Measurements from ENCODE around the gene RNF214. TPM values are rescaled to one million over a fixed set of nuclear protein-coding genes. Genes with fewer than 3 reads are reported as not detected.

Gene RNF214
- polyA plus RNA-seq, 2 donors: 5.9 to 6.6 TPM

DNA sequence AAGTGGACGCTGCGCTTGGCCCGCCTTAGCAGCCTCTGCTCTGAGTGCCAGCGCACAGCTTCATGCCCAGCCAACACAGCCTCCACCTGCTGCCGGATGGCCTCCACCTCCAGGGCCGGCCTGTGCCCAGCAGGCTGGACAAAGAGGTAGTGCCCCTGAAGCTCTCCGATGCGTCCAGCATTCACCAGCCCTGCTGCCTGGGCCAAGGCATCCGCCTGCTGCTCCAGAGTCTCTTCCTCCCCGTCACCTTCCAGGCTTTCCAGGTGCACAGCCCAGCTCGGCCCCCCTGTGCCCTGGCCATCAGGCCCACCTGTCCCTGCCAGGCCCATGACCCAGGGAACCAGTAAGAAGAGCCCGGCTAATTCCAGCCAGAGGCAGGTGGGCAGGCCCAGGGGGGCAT is 3.1 kb upstream of the RNF214 start:
- Histone ChIP-seq H3K4me1 (ENCODE audit: control insufficient read depth in 2 of 2, insufficient read depth in 2 of 2, low read length in 1 of 2) (peaks cover 0 to 2% of the 10 kb centered on the region in 2 donors), H3K9me3 (ENCODE audit: control insufficient read depth in 2 of 2, insufficient read depth in 1 of 2, low read depth in 1 of 2, low read length in 1 of 2) (no peaks in the 10 kb centered on the region), H3K4me3 (ENCODE audit: low read depth in 1 of 2, low read length in 2 of 2) (peak overlapping the region in 1 of 2 donors; percentile 1), H3K36me3 (ENCODE audit: control insufficient read depth in 2 of 2, insufficient read depth in 2 of 2, low read length in 1 of 2) (peaks cover 16 to 39% of the 10 kb centered on the region in 2 donors), H3K27ac (ENCODE audit: low read depth in 2 of 2, low read length in 1 of 2) (no peak overlapping the region), H3K27me3 (ENCODE audit: control insufficient read depth in 1 of 2, insufficient read depth in 2 of 2, low read length in 2 of 2) (no peaks in the 10 kb centered on the region)
- 92 to 95% methylated on average over 10 to 12 of the region's 12 CpGs for WGBS, 2 donors

GRCh38 chr11:117229931-117230285 is 2.6 kb upstream of the RNF214 start:
- Histone ChIP-seq H3K9me3 (ENCODE audit: control insufficient read depth in 2 of 2, insufficient read depth in 1 of 2, low read depth in 1 of 2, low read length in 1 of 2) (no peaks in the 10 kb centered on the region), H3K27me3 (ENCODE audit: control insufficient read depth in 1 of 2, insufficient read depth in 2 of 2, low read length in 2 of 2) (no peaks in the 10 kb centered on the region), H3K36me3 (ENCODE audit: control insufficient read depth in 2 of 2, insufficient read depth in 2 of 2, low read length in 1 of 2) (peaks cover 16 to 36% of the 10 kb centered on the region in 2 donors), H3K4me1 (ENCODE audit: control insufficient read depth in 2 of 2, insufficient read depth in 2 of 2, low read length in 1 of 2) (peaks cover 0 to 2% of the 10 kb centered on the region in 2 donors), H3K27ac (ENCODE audit: low read depth in 2 of 2, low read length in 1 of 2) (peak overlapping the region in 1 of 2 donors; percentile 45), H3K4me3 (ENCODE audit: low read depth in 1 of 2, low read length in 2 of 2) (no peak overlapping the region)
- 81 to 86% methylated on average over 5 of the region's 5 CpGs for WGBS, 2 donors

GRCh38 chr11:117230286-117230961 is 2.0 kb upstream of the RNF214 start:
- Histone ChIP-seq H3K4me3 (ENCODE audit: low read depth in 1 of 2, low read length in 2 of 2) (peak overlapping the region in 1 of 2 donors; percentile 83), H3K9me3 (ENCODE audit: control insufficient read depth in 2 of 2, insufficient read depth in 1 of 2, low read depth in 1 of 2, low read length in 1 of 2) (no peaks in the 10 kb centered on the region), H3K27ac (ENCODE audit: low read depth in 2 of 2, low read length in 1 of 2) (peak overlapping the region in 1 of 2 donors; percentile 17), H3K36me3 (ENCODE audit: control insufficient read depth in 2 of 2, insufficient read depth in 2 of 2, low read length in 1 of 2) (peaks cover 14 to 33% of the 10 kb centered on the region in 2 donors), H3K4me1 (ENCODE audit: control insufficient read depth in 2 of 2, insufficient read depth in 2 of 2, low read length in 1 of 2) (peaks cover 0 to 2% of the 10 kb centered on the region in 2 donors), H3K27me3 (ENCODE audit: control insufficient read depth in 1 of 2, insufficient read depth in 2 of 2, low read length in 2 of 2) (no peaks in the 10 kb centered on the region)
- WGBS, 2 donors: 50 to 60% methylated on average over 12 of the region's 12 CpGs

- peaks cover 0 to 2% of the 10 kb centered on the region in 2 donors for H3K4me1 ChIP-seq (ENCODE audit: control insufficient read depth in 2 of 2, insufficient read depth in 2 of 2, low read length in 1 of 2)
- peak overlapping the region; percentile 95 to 99 for H3K27ac ChIP-seq (ENCODE audit: low read depth in 2 of 2, low read length in 1 of 2)
- H3K27me3 ChIP-seq (ENCODE audit: control insufficient read depth in 1 of 2, insufficient read depth in 2 of 2, low read length in 2 of 2): no peaks in the 10 kb centered on the region
- peaks cover 9 to 28% of the 10 kb centered on the region in 2 donors for H3K36me3 ChIP-seq (ENCODE audit: control insufficient read depth in 2 of 2, insufficient read depth in 2 of 2, low read length in 1 of 2)
- no peaks in the 10 kb centered on the region for H3K9me3 ChIP-seq (ENCODE audit: control insufficient read depth in 2 of 2, insufficient read depth in 1 of 2, low read depth in 1 of 2, low read length in 1 of 2)
- WGBS, 2 donors: 5 to 6% methylated on average over 14 of the region's 14 CpGs
- peak overlapping the region; percentile 69 to 83 for H3K4me3 ChIP-seq (ENCODE audit: low read depth in 1 of 2, low read length in 2 of 2)
These were observed 1.3 kb upstream of the RNF214 start for GRCh38 chr11:117230999-117231841.

- H3K27me3 ChIP-seq (ENCODE audit: control insufficient read depth in 1 of 2, insufficient read depth in 2 of 2, low read length in 2 of 2): no peaks in the 10 kb centered on the region
- 1% methylated on average over 13 of the region's 13 CpGs for WGBS, 2 donors
- peaks cover 0 to 2% of the 10 kb centered on the region in 2 donors for H3K4me1 ChIP-seq (ENCODE audit: control insufficient read depth in 2 of 2, insufficient read depth in 2 of 2, low read length in 1 of 2)
- peak within 1 kb of the TSS; percentile 95 to 99 for H3K27ac ChIP-seq (ENCODE audit: low read depth in 2 of 2, low read length in 1 of 2)
- no peaks in the 10 kb centered on the region for H3K9me3 ChIP-seq (ENCODE audit: control insufficient read depth in 2 of 2, insufficient read depth in 1 of 2, low read depth in 1 of 2, low read length in 1 of 2)
- peaks cover 9 to 28% of the 10 kb centered on the region in 2 donors for H3K36me3 ChIP-seq (ENCODE audit: control insufficient read depth in 2 of 2, insufficient read depth in 2 of 2, low read length in 1 of 2)
- peak within 1 kb of the TSS; percentile 69 to 83 for H3K4me3 ChIP-seq (ENCODE audit: low read depth in 1 of 2, low read length in 2 of 2)
These were observed 704 bp upstream of the RNF214 start, which contains the start of gene PCSK7 for GRCh38 chr11:117231842-117232091. Gene PCSK7, minus strand, starts transcription at chr11:117232073. Its CDS starts 2,229 bp downstream, at chr11:117229844.

- Histone ChIP-seq H3K36me3 (ENCODE audit: control insufficient read depth in 2 of 2, insufficient read depth in 2 of 2, low read length in 1 of 2) (peaks cover 0 to 19% of the 10 kb centered on the region in 2 donors), H3K4me3 (ENCODE audit: low read depth in 1 of 2, low read length in 2 of 2) (peak overlapping the region; percentile 62 to 83), H3K27me3 (ENCODE audit: control insufficient read depth in 1 of 2, insufficient read depth in 2 of 2, low read length in 2 of 2) (no peaks in the 10 kb centered on the region), H3K4me1 (ENCODE audit: control insufficient read depth in 2 of 2, insufficient read depth in 2 of 2, low read length in 1 of 2) (peaks cover 0 to 2% of the 10 kb centered on the region in 2 donors), H3K9me3 (ENCODE audit: control insufficient read depth in 2 of 2, insufficient read depth in 1 of 2, low read depth in 1 of 2, low read length in 1 of 2) (no peaks in the 10 kb centered on the region), H3K27ac (ENCODE audit: low read depth in 2 of 2, low read length in 1 of 2) (peak overlapping the region; percentile 70 to 84)
- 2 to 3% methylated on average over 16 to 27 of the region's 27 CpGs for WGBS, 2 donors
These were observed 489 bp downstream of the RNF214 start for GRCh38 chr11:117232911-117233409.

GRCh38 chr11:117238221-117238620 is 5.8 kb downstream of the RNF214 start:
- H3K36me3 ChIP-seq (ENCODE audit: control insufficient read depth in 2 of 2, insufficient read depth in 2 of 2, low read length in 1 of 2): no peaks in the 10 kb centered on the region

GRCh38 chr11:117239295-117239694 is 6.8 kb downstream of the RNF214 start:
- WGBS, 2 donors: 76 to 77% methylated on average over 6 of the region's 6 CpGs
- Histone ChIP-seq H3K27ac (ENCODE audit: low read depth in 2 of 2, low read length in 1 of 2) (no peak overlapping the region), H3K27me3 (ENCODE audit: control insufficient read depth in 1 of 2, insufficient read depth in 2 of 2, low read length in 2 of 2) (no peaks in the 10 kb centered on the region), H3K4me1 (ENCODE audit: control insufficient read depth in 2 of 2, insufficient read depth in 2 of 2, low read length in 1 of 2) (no peaks in the 10 kb centered on the region), H3K36me3 (ENCODE audit: control insufficient read depth in 2 of 2, insufficient read depth in 2 of 2, low read length in 1 of 2) (no peaks in the 10 kb centered on the region), H3K4me3 (ENCODE audit: low read depth in 1 of 2, low read length in 2 of 2) (no peak overlapping the region), H3K9me3 (ENCODE audit: control insufficient read depth in 2 of 2, insufficient read depth in 1 of 2, low read depth in 1 of 2, low read length in 1 of 2) (no peaks in the 10 kb centered on the region)

More at GRCh38 chr11:117238221-117238620, 5.8 kb downstream of the RNF214 start:
- WGBS, 2 donors: 90 to 93% methylated on average over 5 of the region's 5 CpGs
- Histone ChIP-seq H3K4me3 (ENCODE audit: low read depth in 1 of 2, low read length in 2 of 2) (no peak overlapping the region), H3K9me3 (ENCODE audit: control insufficient read depth in 2 of 2, insufficient read depth in 1 of 2, low read depth in 1 of 2, low read length in 1 of 2) (no peaks in the 10 kb centered on the region), H3K27me3 (ENCODE audit: control insufficient read depth in 1 of 2, insufficient read depth in 2 of 2, low read length in 2 of 2) (no peaks in the 10 kb centered on the region), H3K27ac (ENCODE audit: low read depth in 2 of 2, low read length in 1 of 2) (no peak overlapping the region), H3K4me1 (ENCODE audit: control insufficient read depth in 2 of 2, insufficient read depth in 2 of 2, low read length in 1 of 2) (no peaks in the 10 kb centered on the region)

DNA sequence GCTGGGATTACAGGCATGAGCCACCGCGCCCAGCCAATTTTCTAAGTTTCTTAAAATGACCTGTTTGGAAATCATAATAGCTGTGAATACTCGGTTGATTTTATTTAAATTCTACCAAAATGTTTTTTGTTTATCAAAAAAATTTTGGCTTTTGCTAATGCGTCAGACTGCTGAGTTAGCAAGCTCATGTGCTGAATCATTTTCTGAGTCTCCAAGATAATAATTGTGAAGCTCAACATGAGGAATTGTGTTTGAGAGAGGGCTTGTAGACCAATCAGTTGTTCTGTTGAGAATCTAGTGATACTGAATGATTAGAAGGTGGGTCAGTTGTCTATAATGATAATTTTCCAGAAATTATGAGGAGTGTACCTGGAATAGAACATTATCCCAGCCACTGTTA is 15.9 kb downstream of the RNF214 start:
- Histone ChIP-seq H3K27ac (ENCODE audit: low read depth in 2 of 2, low read length in 1 of 2) (no peak overlapping the region), H3K4me3 (ENCODE audit: low read depth in 1 of 2, low read length in 2 of 2) (no peak overlapping the region), H3K9me3 (ENCODE audit: control insufficient read depth in 2 of 2, insufficient read depth in 1 of 2, low read depth in 1 of 2, low read length in 1 of 2) (no peaks in the 10 kb centered on the region), H3K4me1 (ENCODE audit: control insufficient read depth in 2 of 2, insufficient read depth in 2 of 2, low read length in 1 of 2) (no peaks in the 10 kb centered on the region), H3K27me3 (ENCODE audit: control insufficient read depth in 1 of 2, insufficient read depth in 2 of 2, low read length in 2 of 2) (no peaks in the 10 kb centered on the region), H3K36me3 (ENCODE audit: control insufficient read depth in 2 of 2, insufficient read depth in 2 of 2, low read length in 1 of 2) (peaks cover 0 to 1% of the 10 kb centered on the region in 2 donors)
- WGBS, 2 donors: 92 to 94% methylated on average over 4 of the region's 4 CpGs
